Measurements from ENCODE around the gene GPATCH1.

GRCh38 chr19:33175156-33175782, 94.3 kb downstream of the GPATCH1 start:
- TF ChIP-seq BHLHE40 (IDR thresholded peaks at IDR 0.05; ENCODE audit: borderline replicate concordance) (no peak), SUZ12 (IDR thresholded peaks at IDR 0.05) (no peak), SP1 (IDR thresholded peaks at IDR 0.05) (no peak)
